Dermis lymphatic vessel endothelial cell (primary cell): Measurements from ENCODE around the gene ADPRM. TPM values are rescaled to one million over a fixed set of nuclear protein-coding genes. Genes with fewer than 3 reads are reported as not detected.

Source experiments
- total RNA-seq: library from RNA; depleted of rRNA; stranded (reverse); fragments of >200 nt; gene quantifications from 2 replicates; pipeline ENCODE4 v1.2.1, GENCODE V29; 2014

Gene ADPRM, protein sequence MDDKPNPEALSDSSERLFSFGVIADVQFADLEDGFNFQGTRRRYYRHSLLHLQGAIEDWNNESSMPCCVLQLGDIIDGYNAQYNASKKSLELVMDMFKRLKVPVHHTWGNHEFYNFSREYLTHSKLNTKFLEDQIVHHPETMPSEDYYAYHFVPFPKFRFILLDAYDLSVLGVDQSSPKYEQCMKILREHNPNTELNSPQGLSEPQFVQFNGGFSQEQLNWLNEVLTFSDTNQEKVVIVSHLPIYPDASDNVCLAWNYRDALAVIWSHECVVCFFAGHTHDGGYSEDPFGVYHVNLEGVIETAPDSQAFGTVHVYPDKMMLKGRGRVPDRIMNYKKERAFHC
- total RNA-seq, result 11.3 and 12.8 TPM in 2 replicates

DNA sequence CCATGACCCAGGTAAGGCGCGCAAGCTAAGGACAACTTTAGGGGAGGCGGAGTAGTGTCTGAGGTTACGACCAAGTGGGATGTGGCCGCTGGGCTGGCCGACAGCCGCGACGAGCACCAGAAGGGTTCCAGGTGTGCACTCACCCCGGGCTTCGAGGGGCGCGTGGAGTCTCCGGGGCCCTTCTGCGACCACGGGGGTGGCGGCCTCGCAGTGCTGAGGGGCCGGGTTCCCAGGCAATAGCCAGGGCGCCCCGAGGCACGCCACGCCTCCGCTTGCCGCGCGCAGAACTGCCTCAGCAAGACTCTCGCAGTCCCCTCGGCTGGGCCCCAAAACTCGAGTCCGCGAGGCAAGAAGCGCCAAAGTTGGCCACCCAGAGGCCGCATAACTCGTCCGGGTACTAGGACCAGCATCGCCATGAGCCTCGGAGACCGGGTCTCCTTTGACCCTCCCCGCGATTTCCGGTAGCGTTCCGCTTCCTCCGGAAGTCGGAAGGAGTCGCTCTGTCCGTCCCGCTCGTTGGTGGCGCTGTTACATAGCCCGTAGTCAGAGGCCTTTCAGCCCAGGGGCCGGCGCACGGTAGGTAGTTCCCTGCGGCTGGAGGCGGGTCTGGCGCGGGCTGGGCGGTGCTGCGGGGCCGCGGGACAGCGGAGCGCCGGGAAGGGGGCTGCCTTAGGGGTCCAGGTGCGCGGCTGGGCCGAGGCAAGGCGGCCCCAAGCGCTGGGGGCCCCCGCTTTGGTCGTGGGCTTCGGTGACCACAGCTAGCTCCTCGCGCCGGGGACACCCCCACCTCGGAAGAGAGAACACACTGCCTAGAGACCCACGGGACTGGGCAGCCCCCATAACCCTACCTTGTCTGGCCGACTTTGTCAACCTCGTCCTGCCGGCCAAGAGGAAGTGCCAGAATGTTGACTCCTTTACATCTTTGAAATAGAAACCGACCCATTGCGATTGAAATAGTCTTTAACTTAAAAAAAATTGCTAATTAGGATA, at the start of gene ADPRM, which contains the start of gene SCO1:
TSS of gene ADPRM (plus strand) at position 503 of the 990 bp plus-strand sequence. CDS start 7,333 bp downstream, outside the sequence.
TSS of gene SCO1 (minus strand) at position 442 of the 990 bp plus-strand sequence. CDS start at position 416, 26 bp downstream.

GRCh38 chr17:10657148-10657547, 40.2 kb upstream of the ADPRM start, which contains the start of gene MYH3:
Gene MYH3, minus strand, starts transcription at chr17:10657309. Its CDS starts 2,245 bp downstream, at chr17:10655064.

DNA sequence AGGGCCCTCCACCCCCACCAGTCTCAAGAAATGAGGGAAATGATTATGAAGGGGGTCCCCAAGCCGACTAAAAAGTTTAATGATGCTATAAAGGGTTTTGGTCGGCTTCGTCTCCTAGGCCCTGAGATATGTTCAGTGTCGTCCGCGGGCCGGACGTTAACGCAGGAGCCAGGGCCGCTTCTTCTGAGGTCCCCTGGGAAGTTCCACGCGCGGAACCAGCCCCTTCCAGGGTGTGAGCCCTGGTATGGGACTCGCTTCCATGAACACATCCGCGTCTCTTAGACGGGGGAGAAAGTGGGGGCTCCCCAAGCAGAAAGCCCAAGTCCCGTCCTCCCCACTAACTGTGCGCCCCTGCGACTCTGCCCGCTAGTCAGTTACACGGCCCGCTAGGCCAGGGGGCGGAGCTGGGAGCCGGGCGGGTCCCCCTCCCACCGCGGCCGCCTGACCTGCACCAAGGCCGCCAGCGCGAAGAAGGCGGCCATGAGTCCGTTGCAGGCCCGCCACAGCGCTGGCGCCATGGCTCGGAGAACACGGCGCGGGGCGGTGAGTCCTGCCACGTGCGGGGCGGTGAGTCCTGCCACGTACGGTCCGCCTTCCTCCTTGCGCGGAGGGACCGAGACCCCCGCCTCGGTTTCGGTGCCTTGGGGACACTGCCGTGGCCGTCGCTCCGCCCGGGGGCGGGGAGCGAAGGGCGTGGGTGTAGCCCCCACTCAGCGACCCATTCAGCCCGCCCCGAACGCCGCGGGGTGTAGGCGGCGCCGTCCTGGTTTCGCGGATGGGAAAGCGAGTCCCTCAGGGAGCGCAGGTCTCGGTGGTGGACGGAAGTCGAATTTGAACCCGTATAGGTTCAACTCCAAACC, 32.2 kb downstream of the ADPRM start, which contains the start of gene TMEM220:
TSS of gene TMEM220 (minus strand) at position 690 of the 860 bp plus-strand sequence. CDS start at position 518, 172 bp downstream.

Other genes starting within 250 kb of the ADPRM start
- not detected in 2 replicates for gene MYH4, start 228.0 kb upstream of the ADPRM start, total RNA-seq
- gene MYH1, start 179.1 kb upstream of the ADPRM start, total RNA-seq, result under 0.01 TPM in 1 of 2 replicates, not detected in the other
- gene MYH2, start 147.9 kb upstream of the ADPRM start, total RNA-seq, result not detected in 2 replicates
- gene MYH3, start 40.3 kb upstream of the ADPRM start, total RNA-seq, result 0.22 and 0.52 TPM in 2 replicates
- 28.9 and 54.6 TPM in 2 replicates for gene SCO1, start 61 bp upstream of the ADPRM start, total RNA-seq
- gene TMEM220, start 32.4 kb downstream of the ADPRM start, total RNA-seq, result 2.3 and 5.0 TPM in 2 replicates
- gene TMEM238L, start 106.5 kb downstream of the ADPRM start, total RNA-seq, result not detected in 2 replicates
- not detected in 2 replicates for gene PIRT, start 140.5 kb downstream of the ADPRM start, total RNA-seq